Activated T-cell treated with anti-CD3 and anti-CD28 coated beads, Interleukin-2, amount 50 U/mL, for 72 hours (primary cell): ENCODE results near the gene EPHA4. TPM values are rescaled to one million over a fixed set of nuclear protein-coding genes. Genes with fewer than 3 reads are reported as not detected.

Experiments used
- ATAC-seq, 2 donors: fragments of 150-1000 bp; cut with Tn5 transposase; replicated peaks in 1 of 2; 2 replicates each; pipeline ENCODE4 v1.10.0; 2021; ENCODE audit warnings: moderate library complexity in 2 of 2, mild to moderate bottlenecking in 1 of 2
- DNase-seq, 2 donors: peaks; one replicate each; pipeline ENCODE4 v3.0.0; 2021 to 2022; ENCODE audit warnings: mixed read lengths in 1 of 2
- H3K27ac Mint-ChIP-seq: one replicate; pipeline ENCODE4 v1.8.0; 2022; ENCODE audit warnings: mild to moderate bottlenecking, moderate library complexity, mixed read lengths
- H3K27me3 Mint-ChIP-seq: one replicate; pipeline ENCODE4 v1.8.0; 2022; ENCODE audit warnings: low read depth, mixed read lengths
- H3K36me3 Mint-ChIP-seq, 2 donors: one replicate each; pipeline ENCODE4 v1.8.0; 2022; ENCODE audit warnings: mixed read lengths in 2 of 2, mild to moderate bottlenecking in 1 of 2; ENCODE audit not compliant: insufficient read depth in 2 of 2
- H3K4me1 Mint-ChIP-seq: one replicate; pipeline ENCODE4 v1.8.0; 2022; ENCODE audit warnings: low read depth, mixed read lengths
- H3K4me3 Mint-ChIP-seq, 2 donors: one replicate each; pipeline ENCODE4 v1.8.0; 2022; ENCODE audit warnings: mild to moderate bottlenecking in 2 of 2, mixed read lengths in 2 of 2, moderate library complexity in 2 of 2
- H3K9me3 Mint-ChIP-seq, 2 donors: one replicate each; pipeline ENCODE4 v1.8.0; 2022; ENCODE audit warnings: mixed read lengths in 2 of 2
- total RNA-seq, 2 donors: library from RNA; stranded (reverse); gene quantifications; one replicate each; pipeline ENCODE4 v1.2.3, GENCODE V29; 2022

The EPHA4 gene
- total RNA-seq, 2 donors from 2014 or later: 3.4 to 6.6 TPM

GRCh38 chr2:221372907-221373306 lies 199.2 kb downstream of the EPHA4 start:
- H3K27ac Mint-ChIP-seq: no peak overlapping the region
- DNase-seq (no peak), ATAC-seq (no peak)
- no peaks in the 10 kb centered on the region for H3K36me3 Mint-ChIP-seq
- H3K9me3 Mint-ChIP-seq: no peaks in the 10 kb centered on the region
- no peak overlapping the region for H3K4me3 Mint-ChIP-seq
- no peaks in the 10 kb centered on the region for H3K4me1 Mint-ChIP-seq
- peaks cover 15% of the 10 kb centered on the region for H3K27me3 Mint-ChIP-seq

GRCh38 chr2:221372159-221372884 lies 199.8 kb downstream of the EPHA4 start:
- no peaks in the 10 kb centered on the region for H3K36me3 Mint-ChIP-seq
- H3K4me1 Mint-ChIP-seq: no peaks in the 10 kb centered on the region
- H3K27ac Mint-ChIP-seq: no peak overlapping the region
- H3K9me3 Mint-ChIP-seq: no peaks in the 10 kb centered on the region
- ATAC-seq (no peak), DNase-seq (no peak)
- no peak overlapping the region for H3K4me3 Mint-ChIP-seq
- H3K27me3 Mint-ChIP-seq: peaks cover 15% of the 10 kb centered on the region

GRCh38 chr2:221371347-221371746 lies 200.8 kb downstream of the EPHA4 start:
- no peaks in the 10 kb centered on the region for H3K9me3 Mint-ChIP-seq
- no peaks in the 10 kb centered on the region for H3K36me3 Mint-ChIP-seq
- H3K4me3 Mint-ChIP-seq: no peak overlapping the region
- DNase-seq (no peak), ATAC-seq (no peak)
- H3K4me1 Mint-ChIP-seq: no peaks in the 10 kb centered on the region
- H3K27me3 Mint-ChIP-seq: peaks cover 15% of the 10 kb centered on the region
- no peak overlapping the region for H3K27ac Mint-ChIP-seq

GRCh38 chr2:221370857-221371211 lies 201.3 kb downstream of the EPHA4 start:
- no peaks in the 10 kb centered on the region for H3K36me3 Mint-ChIP-seq
- H3K27me3 Mint-ChIP-seq: peaks cover 15% of the 10 kb centered on the region
- H3K4me1 Mint-ChIP-seq: no peaks in the 10 kb centered on the region
- ATAC-seq: no peak
- no peak overlapping the region for H3K4me3 Mint-ChIP-seq
- H3K9me3 Mint-ChIP-seq: no peaks in the 10 kb centered on the region
- DNase-seq: no peak
- H3K27ac Mint-ChIP-seq: no peak overlapping the region

GRCh38 chr2:221370076-221370856 lies 201.8 kb downstream of the EPHA4 start:
- H3K4me1 Mint-ChIP-seq: no peaks in the 10 kb centered on the region
- DNase-seq: no peak
- no peaks in the 10 kb centered on the region for H3K9me3 Mint-ChIP-seq
- H3K36me3 Mint-ChIP-seq: no peaks in the 10 kb centered on the region
- H3K4me3 Mint-ChIP-seq: no peak overlapping the region
- no peak overlapping the region for H3K27ac Mint-ChIP-seq
- no peak for ATAC-seq
- H3K27me3 Mint-ChIP-seq: peaks cover 15% of the 10 kb centered on the region
